GM12864 (cell line): ENCODE data around the gene PRKG1.

Experiments
- DNase-seq: peaks from one replicate; pipeline ENCODE4 v3.0.0-alpha.2; 2011; ENCODE audit warnings: low read depth
- H3K4me3 ChIP-seq: 2 replicates; pipeline ENCODE4 v1.5.1; 2011; ENCODE audit warnings: mild to moderate bottlenecking, low read depth, low read length, control low read depth
- TF ChIP-seq, protein P1 (sequence below): IDR thresholded peaks from 2 replicates; pipeline ENCODE4 v1.5.1; 2011; ENCODE audit warnings: low read depth, mild to moderate bottlenecking, moderate library complexity, low read length, control low read depth, inconsistent platforms; ENCODE audit errors: missing control alignments

Gene PRKG1

DNA sequence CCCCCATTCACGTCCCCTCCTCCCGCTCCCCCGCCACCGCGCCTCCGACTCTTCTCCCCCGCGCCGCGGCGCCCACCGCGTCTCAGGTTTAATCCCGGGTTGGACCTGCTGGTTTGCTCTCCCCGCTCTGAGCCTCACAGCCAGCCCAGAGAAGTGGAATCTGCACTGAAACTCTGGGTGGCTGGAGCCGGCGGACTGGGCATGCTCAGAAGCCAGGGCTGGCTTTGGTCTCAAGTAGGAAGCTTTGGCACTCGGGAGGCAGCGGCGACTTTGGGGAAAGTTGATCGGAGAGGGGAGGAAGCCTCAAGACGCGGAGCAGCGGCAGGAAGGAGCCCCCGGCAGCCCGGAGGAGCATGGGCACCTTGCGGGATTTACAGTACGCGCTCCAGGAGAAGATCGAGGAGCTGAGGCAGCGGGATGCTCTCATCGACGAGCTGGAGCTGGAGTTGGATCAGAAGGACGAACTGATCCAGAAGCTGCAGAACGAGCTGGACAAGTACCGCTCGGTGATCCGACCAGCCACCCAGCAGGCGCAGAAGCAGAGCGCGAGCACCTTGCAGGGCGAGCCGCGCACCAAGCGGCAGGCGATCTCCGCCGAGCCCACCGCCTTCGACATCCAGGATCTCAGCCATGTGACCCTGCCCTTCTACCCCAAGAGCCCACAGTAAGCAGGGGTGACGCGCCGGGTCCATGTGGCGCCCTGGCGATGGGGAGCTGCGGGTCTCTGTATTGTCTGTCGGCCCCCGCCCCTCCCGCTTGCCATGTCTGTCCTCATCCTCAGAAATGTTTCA is at the start of gene PRKG1:
Gene PRKG1 (plus strand): TSS at position 250 of the 791 bp plus-strand sequence.
- no peak within 1 kb of the TSS for H3K4me3 ChIP-seq
- no peak for DNase-seq
- TF ChIP-seq, protein P1, sequence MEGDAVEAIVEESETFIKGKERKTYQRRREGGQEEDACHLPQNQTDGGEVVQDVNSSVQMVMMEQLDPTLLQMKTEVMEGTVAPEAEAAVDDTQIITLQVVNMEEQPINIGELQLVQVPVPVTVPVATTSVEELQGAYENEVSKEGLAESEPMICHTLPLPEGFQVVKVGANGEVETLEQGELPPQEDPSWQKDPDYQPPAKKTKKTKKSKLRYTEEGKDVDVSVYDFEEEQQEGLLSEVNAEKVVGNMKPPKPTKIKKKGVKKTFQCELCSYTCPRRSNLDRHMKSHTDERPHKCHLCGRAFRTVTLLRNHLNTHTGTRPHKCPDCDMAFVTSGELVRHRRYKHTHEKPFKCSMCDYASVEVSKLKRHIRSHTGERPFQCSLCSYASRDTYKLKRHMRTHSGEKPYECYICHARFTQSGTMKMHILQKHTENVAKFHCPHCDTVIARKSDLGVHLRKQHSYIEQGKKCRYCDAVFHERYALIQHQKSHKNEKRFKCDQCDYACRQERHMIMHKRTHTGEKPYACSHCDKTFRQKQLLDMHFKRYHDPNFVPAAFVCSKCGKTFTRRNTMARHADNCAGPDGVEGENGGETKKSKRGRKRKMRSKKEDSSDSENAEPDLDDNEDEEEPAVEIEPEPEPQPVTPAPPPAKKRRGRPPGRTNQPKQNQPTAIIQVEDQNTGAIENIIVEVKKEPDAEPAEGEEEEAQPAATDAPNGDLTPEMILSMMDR: no peak

DNA sequence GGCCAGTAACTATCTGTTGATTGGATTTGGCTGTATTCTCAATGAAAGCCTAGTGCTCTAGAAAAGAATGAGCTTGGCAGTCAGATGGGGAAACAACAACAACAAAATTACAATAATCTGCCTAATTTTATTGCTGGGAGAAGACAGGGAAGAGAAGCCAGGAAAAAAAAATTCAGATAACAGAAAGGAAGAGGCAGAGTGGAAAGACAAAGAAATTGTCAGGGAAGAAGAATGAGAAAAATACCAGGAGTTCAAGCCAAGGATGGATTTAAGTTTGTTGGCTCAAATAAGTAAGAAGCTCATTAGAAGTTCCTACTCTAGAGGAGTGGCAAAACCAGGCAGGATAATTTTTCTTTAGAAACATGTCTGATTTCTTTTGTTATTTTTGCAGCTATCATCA is 45.9 kb upstream of the PRKG1 start:
- TF ChIP-seq, protein P1: no peak
- DNase-seq: no peak
- H3K4me3 ChIP-seq: no peak overlapping the region

DNA sequence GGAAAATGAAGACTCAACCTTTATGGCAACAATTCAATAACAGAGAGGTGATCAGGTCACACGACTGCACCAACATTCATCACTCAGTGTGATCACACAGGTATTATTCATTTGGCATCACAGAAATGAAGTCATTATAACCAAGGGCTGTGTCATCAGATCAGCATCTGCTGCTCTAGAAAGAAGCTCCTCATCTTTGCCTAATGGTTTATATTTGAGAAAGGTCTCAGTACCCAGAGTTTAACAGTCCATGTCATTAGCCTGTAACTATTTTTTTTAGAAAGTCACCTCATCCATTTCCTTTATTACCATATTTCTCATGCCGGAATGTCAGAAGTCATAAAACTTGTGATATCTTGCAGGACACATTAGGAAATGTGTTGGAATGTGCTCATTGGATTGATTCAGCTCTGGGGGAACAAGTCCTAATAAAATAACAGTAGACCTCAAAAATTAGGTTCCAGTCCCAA is 45.1 kb upstream of the PRKG1 start:
- DNase-seq: no peak
- TF ChIP-seq, protein P1: no peak
- H3K4me3 ChIP-seq: no peak overlapping the region

DNA sequence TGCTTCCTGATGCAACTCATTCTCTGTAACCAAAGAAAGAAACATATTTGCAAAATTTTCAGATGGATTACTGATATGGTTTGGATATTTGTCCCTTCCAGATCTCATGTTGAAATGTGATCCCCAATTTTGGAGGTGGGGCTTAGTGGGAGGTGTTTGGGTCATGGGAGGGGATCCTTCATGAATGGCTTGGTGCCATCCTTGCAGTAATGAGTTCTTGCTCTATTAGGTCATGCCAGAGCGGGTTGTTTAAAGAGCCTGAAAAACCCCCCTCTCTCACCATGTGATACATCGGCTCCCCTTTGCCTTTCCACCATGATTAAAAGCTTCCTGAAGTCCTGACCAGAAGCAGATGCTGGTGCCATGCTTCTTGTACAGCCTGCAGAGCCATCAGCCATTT is 43.8 kb upstream of the PRKG1 start:
- no peak for DNase-seq

DNA sequence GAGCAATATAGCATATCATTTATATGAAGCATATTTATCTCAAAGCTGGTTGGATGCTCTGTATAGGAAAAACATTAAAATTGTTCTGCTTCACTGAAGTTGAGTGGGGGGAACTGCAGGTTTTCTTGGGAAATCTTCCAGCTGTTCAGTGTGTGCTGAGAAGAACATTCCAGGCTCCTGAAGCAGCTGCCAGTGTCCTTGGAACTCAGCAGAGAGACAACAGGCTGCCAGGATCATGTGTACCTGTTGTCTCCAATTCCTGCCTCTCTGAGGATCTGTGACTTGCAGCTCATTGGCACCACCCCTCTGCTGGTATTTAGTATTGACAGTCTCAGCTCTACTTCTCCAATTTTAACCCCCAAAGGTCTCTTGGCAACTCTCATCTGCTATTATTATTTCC is 42.3 kb upstream of the PRKG1 start:
- TF ChIP-seq, protein P1: no peak
- H3K4me3 ChIP-seq: no peak overlapping the region
- no peak for DNase-seq

More for the DNA sequence above, 43.8 kb upstream of the PRKG1 start:
- TF ChIP-seq, protein P1: no peak
- no peak overlapping the region for H3K4me3 ChIP-seq

DNA sequence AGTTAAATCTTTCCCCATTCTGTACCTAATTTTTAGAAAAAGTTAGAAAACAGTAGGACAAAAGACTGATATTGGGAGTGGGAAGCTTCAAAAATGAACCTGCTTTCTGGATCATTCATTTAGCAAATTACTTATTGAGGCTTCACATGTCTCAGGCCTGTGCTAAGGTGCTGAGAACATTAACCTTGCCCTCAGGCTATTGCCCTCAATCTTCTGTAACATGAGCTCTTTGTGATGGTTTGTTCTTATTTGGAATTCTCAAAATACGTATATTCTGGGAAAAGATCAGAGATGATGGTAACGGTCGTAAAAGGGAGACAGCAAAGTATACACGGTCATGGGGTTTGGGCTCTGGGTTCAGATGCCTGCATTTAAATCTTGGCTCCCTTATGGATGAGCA is 39.5 kb upstream of the PRKG1 start:
- no peak for DNase-seq
- H3K4me3 ChIP-seq: no peak overlapping the region
- TF ChIP-seq, protein P1: no peak

DNA sequence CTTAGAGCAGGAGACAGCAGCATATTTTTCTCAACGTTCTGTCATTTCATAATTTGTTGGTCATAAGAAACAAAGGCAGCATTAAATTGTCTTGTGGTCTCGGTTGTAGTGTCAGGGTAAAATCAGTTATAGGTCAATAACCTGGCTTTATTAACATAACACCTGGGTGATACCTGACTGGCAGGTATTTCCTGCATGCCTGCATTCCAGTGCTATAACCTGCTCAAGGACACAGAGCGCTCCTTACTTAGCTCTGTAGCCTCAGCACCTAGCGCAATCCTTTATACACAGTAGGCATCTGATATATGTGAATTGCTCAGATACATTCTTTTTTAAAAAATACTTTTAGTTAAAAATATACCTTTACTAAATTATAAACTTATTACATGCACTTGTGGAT is 38.9 kb upstream of the PRKG1 start:
- no peak overlapping the region for H3K4me3 ChIP-seq
- DNase-seq: no peak
- TF ChIP-seq, protein P1: no peak
